OCI-LY3 (cell line): ENCODE data around the gene RAD23A.
A peak's percentile ranks its signal among the peaks of the same experiment; 100 is the strongest.

Source experiments
- H2AFZ ChIP-seq: fragments of 200-600, 300-600 bp; shearing (Covaris generic); 2 replicates; pipeline ENCODE4 v1.6.0; 2014; ENCODE audit warnings: antibody characterized with exemption, low read depth, low read length
- H3K27ac ChIP-seq: fragments of 200-600, 300-600 bp; sonication (generic); 2 replicates; pipeline ENCODE4 v1.5.1; 2014; ENCODE audit warnings: mild to moderate bottlenecking, low read length, moderate library complexity, mixed read lengths
- H3K27me3 ChIP-seq: fragments of 200-600, 300-600 bp; sonication (generic); 2 replicates; pipeline ENCODE4 v1.6.1; 2014; ENCODE audit warnings: low read depth, low read length, mixed read lengths
- H3K36me3 ChIP-seq: fragments of 200-600, 300-600 bp; sonication (generic); replicated peaks from 2 replicates; pipeline ENCODE3; 2014; ENCODE audit warnings: low read depth, low read length, mixed read lengths
- H3K4me1 ChIP-seq: fragments of 300-600, 200-600 bp; sonication (generic); 2 replicates; pipeline ENCODE4 v1.6.1; 2014; ENCODE audit warnings: low read length, mixed read lengths
- H3K4me2 ChIP-seq: fragments of 200-600, 300-600 bp; sonication (generic); 2 replicates; pipeline ENCODE4 v1.6.1; 2014; ENCODE audit warnings: low read length, mixed read lengths
- H3K4me3 ChIP-seq: fragments of 300-600, 200-600 bp; sonication (generic); 2 replicates; pipeline ENCODE4 v1.5.1; 2014; ENCODE audit warnings: antibody characterized with exemption, mild to moderate bottlenecking, low read length, moderate library complexity
- H3K79me2 ChIP-seq: fragments of 300-600, 200-600 bp; shearing (Covaris generic); 2 replicates; pipeline ENCODE4 v1.6.1; 2014; ENCODE audit warnings: mild to moderate bottlenecking, low read length, mixed read lengths
- H3K9ac ChIP-seq: fragments of 300-600, 200-600 bp; shearing (Covaris generic); 2 replicates; pipeline ENCODE4 v1.6.0; 2014; ENCODE audit warnings: mild to moderate bottlenecking, low read length, moderate library complexity
- H3K9me3 ChIP-seq: fragments of 200-600, 300-600 bp; shearing (Covaris generic); 2 replicates; pipeline ENCODE4 v1.6.1; 2014; ENCODE audit warnings: low read length, mixed read lengths; ENCODE audit not compliant: insufficient read depth
- H4K20me1 ChIP-seq: fragments of 200-600, 300-600 bp; sonication (generic); 2 replicates; pipeline ENCODE4 v1.6.1; 2016; ENCODE audit warnings: low read length, mixed read lengths; ENCODE audit not compliant: insufficient read depth
- CTCF ChIP-seq: fragments of 200-600, 300-600 bp; sonication (generic); IDR thresholded peaks from 2 replicates; pipeline ENCODE4 v1.5.1; 2014; ENCODE audit warnings: antibody characterized with exemption, low read length, low read depth
- EZH2phosphoT487 ChIP-seq: fragments of 200-600 bp; shearing (Covaris generic); IDR thresholded peaks from 2 replicates; pipeline ENCODE4 v1.6.1; 2018; ENCODE audit warnings: antibody characterized with exemption, mixed run types, low read depth

Gene RAD23A

GRCh38 chr19:12984143-12984627, 38.5 kb downstream of the RAD23A start:
- TF ChIP-seq EZH2phosphoT487 (no peak), CTCF (no peak)
- Histone ChIP-seq H2AFZ (0 out of 2 replicates have a peak overlapping the region, but pooled peaks have one; percentile 44), H3K4me2 (peak overlapping the region; percentile 89), H3K4me1 (peaks cover 19% of the 10 kb centered on the region; the same call in 1 of the 2 replicates), H3K79me2 (no peaks in the 10 kb centered on the region), H3K36me3 (no peaks in the 10 kb centered on the region), H3K9me3 (no peaks in the 10 kb centered on the region; the same call in 1 of the 2 replicates), H3K27me3 (peaks cover 33% of the 10 kb centered on the region), H4K20me1 (no peaks in the 10 kb centered on the region), H3K27ac (no peak overlapping the region), H3K9ac (no peak overlapping the region), H3K4me3 (no peak overlapping the region)

- no peaks in the 10 kb centered on the region; the same call in 1 of the 2 replicates for H3K9me3 ChIP-seq
- H2AFZ ChIP-seq = no peak overlapping the region
- H3K4me3 ChIP-seq = no peak overlapping the region
- no peaks in the 10 kb centered on the region for H4K20me1 ChIP-seq
- no peak for TF ChIP-seq CTCF
- TF ChIP-seq EZH2phosphoT487 = no peak
- no peak overlapping the region for H3K4me2 ChIP-seq
- H3K9ac ChIP-seq = no peak overlapping the region
- H3K4me1 ChIP-seq = peaks cover 19% of the 10 kb centered on the region; the same call in 1 of the 2 replicates
- no peaks in the 10 kb centered on the region for H3K36me3 ChIP-seq
- peaks cover 33% of the 10 kb centered on the region for H3K27me3 ChIP-seq
- H3K79me2 ChIP-seq = no peaks in the 10 kb centered on the region
- H3K27ac ChIP-seq = no peak overlapping the region
Observed at GRCh38 chr19:12984683-12985048, 39.0 kb downstream of the RAD23A start.

GRCh38 chr19:12985049-12985776, 39.6 kb downstream of the RAD23A start:
- no peak overlapping the region for H3K4me3 ChIP-seq
- H3K27ac ChIP-seq = no peak overlapping the region
- no peak overlapping the region for H3K9ac ChIP-seq
- H4K20me1 ChIP-seq = no peaks in the 10 kb centered on the region
- H3K4me2 ChIP-seq = no peak overlapping the region
- H2AFZ ChIP-seq = no peak overlapping the region
- no peak for TF ChIP-seq EZH2phosphoT487
- TF ChIP-seq CTCF = no peak
- H3K9me3 ChIP-seq = no peaks in the 10 kb centered on the region; the same call in 1 of the 2 replicates
- peaks cover 19% of the 10 kb centered on the region; the same call in 1 of the 2 replicates for H3K4me1 ChIP-seq
- no peaks in the 10 kb centered on the region for H3K79me2 ChIP-seq
- H3K36me3 ChIP-seq = no peaks in the 10 kb centered on the region
- H3K27me3 ChIP-seq = peaks cover 33% of the 10 kb centered on the region

GRCh38 chr19:12986726-12987125, 41.1 kb downstream of the RAD23A start:
- Histone ChIP-seq H3K4me2 (no peak overlapping the region), H3K4me3 (no peak overlapping the region), H3K27me3 (peaks cover 28% of the 10 kb centered on the region), H3K79me2 (no peaks in the 10 kb centered on the region), H3K9ac (no peak overlapping the region), H3K36me3 (no peaks in the 10 kb centered on the region), H3K27ac (no peak overlapping the region), H4K20me1 (no peaks in the 10 kb centered on the region), H2AFZ (no peak overlapping the region), H3K9me3 (no peaks in the 10 kb centered on the region; the same call in 1 of the 2 replicates), H3K4me1 (peaks cover 19% of the 10 kb centered on the region; the same call in 1 of the 2 replicates)
- no peak for TF ChIP-seq CTCF
- TF ChIP-seq EZH2phosphoT487 = no peak
